Erythroblast (primary cell): ENCODE measurements around the gene OPN4.
"Not testable (repeated sequence)": the region's sequence is repeated elsewhere in the genome, so short reads cannot be mapped to it uniquely, and the experiment has no call there.

Source experiments
- DNase-seq, 2 experiments: peaks; one replicate each; lab custom pipeline; 2025; lab: John Stamatoyannopoulos, UW
- GATA1 ChIP-seq: IDR thresholded peaks from 2 replicates; pipeline ENCODE4 v1.6.1; 2011; ENCODE audit warnings: low read depth, mild to moderate bottlenecking, control low read depth, low read length, moderate library complexity
- POLR2A ChIP-seq: IDR thresholded peaks from 2 replicates; pipeline ENCODE4 v1.6.1; 2011; ENCODE audit warnings: mild to moderate bottlenecking, low read length

Gene OPN4, protein sequence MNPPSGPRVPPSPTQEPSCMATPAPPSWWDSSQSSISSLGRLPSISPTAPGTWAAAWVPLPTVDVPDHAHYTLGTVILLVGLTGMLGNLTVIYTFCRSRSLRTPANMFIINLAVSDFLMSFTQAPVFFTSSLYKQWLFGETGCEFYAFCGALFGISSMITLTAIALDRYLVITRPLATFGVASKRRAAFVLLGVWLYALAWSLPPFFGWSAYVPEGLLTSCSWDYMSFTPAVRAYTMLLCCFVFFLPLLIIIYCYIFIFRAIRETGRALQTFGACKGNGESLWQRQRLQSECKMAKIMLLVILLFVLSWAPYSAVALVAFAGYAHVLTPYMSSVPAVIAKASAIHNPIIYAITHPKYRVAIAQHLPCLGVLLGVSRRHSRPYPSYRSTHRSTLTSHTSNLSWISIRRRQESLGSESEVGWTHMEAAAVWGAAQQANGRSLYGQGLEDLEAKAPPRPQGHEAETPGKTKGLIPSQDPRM

DNA sequence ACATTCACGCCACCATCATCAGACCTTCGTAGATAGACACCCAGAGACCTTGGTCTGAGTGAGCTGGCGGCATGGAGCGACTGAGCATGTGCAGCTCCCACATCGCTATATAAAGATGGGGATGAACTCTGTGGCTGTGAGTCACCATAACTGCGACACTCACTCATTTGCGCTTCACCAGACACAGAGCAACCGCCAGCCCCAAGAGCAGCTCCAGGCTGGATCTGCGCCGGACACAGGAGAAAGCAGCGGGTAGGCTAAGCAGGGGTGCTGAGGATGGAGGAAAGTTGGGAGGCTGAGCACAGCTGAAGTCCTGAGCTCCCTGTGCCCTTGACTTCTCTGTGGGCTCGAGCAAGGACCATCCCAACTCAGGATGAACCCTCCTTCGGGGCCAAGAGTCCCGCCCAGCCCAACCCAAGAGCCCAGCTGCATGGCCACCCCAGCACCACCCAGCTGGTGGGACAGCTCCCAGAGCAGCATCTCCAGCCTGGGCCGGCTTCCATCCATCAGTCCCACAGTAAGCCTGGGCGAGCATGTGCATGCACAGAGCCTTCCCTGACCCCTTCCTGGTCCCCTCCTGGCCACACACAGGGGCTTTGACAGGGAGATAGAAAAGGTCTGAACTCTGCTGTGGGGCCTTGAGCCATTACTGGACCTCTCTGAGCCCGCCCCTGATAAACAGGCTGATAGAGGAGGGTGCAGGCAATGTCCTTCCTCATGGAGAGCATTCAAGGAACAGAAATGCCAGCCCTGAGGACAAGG lies at the start of gene OPN4:
Gene OPN4, plus strand, starts transcription at position 137 of the 762 bp plus-strand sequence. Its CDS starts 237 bp downstream, at position 374.
- TF ChIP-seq POLR2A (no peak), GATA1 (no peak)
- DNase-seq, result no peak

DNA sequence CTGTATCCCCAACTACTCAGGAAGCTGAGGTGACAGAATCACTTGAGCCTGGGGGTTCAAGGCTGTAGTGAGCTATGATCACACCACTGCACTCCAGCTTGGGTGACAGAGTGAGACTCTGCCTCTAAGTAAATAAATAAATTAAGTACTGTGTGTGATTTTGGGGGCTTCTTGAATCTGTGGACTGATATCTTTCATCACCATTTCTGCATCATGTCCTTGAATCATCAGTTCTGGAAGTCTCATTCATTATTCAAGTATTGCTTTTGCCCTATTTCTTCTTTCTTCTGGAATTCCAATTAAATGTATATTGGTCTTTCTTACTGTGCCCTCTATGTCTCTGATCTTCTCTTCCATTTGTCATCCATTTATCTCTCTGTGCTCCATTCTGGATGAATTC lies 46.7 kb upstream of the OPN4 start:
- TF ChIP-seq POLR2A (no peak), GATA1 (no peak)
- no peak for DNase-seq

DNA sequence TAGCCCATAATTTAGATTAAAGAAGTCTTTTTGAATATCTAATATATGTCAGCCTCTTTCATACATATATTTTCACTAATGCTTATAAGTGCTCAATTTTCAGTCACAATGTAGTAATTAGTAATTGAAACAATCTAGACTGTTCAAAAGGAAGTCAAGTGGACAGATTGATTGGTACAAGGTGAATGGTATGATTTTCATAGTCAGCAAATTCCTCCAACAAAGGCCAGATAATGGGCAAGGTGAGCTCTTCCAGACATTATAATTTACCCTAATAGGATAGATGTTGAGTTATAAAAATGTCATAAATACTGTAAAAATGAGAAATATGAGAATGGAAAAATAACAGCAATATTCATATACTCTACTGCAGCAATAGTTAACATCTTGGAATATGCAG lies 44.4 kb upstream of the OPN4 start:
- TF ChIP-seq POLR2A (no peak), GATA1 (no peak)
- no peak for DNase-seq

DNA sequence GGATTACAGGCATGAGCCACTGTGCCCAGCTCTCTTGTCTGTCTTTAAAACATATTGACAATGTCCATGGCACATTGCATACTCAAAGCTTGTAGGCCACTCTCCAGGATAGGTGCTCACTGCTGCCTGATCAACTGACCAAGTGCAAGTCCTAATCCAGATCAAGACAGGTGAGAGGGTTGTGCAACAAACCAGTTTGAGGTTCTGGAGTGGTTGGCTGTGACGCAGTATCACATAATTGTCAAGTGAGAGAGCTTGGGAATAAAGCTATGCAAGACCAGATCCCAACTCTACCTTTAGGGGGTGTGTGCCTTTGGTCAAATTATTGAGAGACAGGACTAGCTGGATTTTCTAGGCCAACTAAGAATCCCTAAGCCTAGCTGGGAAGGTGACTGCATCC lies 43.0 kb upstream of the OPN4 start:
- TF ChIP-seq POLR2A (no peak), GATA1 (no peak)
- no peak for DNase-seq

DNA sequence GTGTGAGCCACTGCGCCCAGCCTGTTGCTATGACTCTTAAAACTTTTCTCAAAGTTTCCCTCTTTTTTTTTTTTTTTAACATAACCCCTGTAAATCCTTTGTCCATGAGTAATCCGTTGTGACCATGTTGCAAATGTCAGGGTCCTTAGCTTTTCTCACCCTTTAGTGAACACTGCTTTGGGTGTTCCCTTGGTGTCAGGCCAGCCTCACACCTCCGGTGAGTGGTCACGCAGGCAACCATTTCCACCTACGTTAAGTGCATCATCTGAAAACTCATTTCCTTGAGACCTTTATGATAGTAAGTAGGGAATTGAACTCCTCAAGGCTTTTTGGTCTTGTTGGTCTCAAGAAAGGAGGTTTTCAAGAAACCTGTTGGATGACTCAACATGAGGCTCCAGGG lies 41.3 kb upstream of the OPN4 start:
- DNase-seq, result no peak
- no peak for TF ChIP-seq GATA1
- no peak for TF ChIP-seq POLR2A

DNA sequence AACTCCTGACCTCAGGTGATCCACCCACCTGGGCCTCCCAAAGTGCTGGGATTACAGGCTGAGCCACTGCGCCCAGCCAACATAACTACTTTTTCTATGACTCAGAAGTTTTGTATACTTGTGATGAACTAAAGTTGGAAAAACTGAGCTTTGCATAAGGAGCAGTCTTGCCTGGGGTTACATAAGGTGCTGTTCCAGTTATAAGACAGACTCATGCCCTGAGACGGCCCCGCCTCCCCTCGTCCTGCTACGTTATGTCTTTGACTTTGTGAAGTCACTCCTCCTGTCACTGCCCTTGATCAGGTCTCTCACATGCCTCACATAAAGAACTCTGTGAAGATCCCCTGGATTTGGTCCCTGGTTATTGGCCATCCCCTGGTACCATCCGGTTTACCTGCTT lies 40.4 kb upstream of the OPN4 start:
- TF ChIP-seq GATA1, result no peak
- no peak for TF ChIP-seq POLR2A
- no peak for DNase-seq

DNA sequence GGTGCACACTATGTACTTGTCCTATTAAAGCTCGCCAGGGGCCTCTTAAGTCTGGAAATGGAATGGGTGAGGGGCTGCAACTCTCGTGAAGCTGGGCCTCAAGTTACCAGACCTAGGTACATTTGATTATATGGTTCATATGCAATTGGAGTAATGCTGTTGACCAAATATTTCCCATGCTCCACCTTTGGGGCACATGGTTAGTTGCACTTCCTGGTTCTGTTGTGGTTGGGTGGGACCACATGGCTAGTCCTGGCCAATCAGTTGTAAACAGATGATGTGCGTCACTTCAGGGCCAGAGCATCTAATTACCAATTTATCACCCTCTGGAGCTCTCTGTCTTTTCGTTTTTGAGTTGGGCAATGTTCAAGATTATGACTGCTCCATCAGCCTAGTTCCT lies 39.5 kb upstream of the OPN4 start:
- TF ChIP-seq GATA1 (no peak), POLR2A (no peak)
- peak; percentile 4 for DNase-seq

DNA sequence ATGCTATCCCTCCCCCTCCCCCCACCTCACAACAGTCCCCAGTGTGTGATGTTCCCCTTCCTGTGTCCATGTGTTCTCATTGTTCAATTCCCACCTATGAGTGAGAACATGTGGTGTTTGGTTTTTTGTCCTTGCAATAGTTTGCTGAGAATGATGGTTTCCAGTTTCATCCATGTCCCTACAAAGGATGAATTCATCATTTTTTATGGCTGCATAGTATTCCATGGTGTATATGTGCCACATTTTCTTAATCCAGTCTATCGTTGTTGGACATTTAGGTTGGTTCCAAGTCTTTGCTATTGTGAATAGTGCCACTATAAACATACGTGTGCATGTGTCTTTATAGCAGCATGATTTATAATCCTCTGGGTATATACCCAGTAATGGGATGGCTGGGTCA lies 37.1 kb upstream of the OPN4 start:
- DNase-seq, result not testable (repeated sequence)

DNA sequence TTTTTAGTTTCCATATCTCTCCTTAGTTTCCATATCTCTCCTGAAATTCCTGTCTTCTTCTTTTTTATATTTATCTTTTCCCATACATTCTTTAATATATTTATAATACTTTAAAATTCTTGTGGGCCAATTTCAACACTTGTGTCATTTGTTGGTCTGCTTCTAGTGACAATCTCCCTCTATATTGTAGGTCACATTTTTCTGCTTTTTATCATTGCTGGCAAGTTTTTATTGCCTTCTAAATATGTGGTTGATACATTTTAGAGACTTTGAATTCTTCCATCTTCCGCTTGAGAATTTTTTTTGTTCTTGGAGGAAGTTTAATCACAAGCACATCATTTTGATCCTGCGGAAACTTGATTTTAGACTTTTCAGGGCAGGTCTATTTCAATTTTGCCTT lies 26.0 kb upstream of the OPN4 start:
- no peak for TF ChIP-seq POLR2A
- no peak for TF ChIP-seq GATA1
- DNase-seq, result no peak

DNA sequence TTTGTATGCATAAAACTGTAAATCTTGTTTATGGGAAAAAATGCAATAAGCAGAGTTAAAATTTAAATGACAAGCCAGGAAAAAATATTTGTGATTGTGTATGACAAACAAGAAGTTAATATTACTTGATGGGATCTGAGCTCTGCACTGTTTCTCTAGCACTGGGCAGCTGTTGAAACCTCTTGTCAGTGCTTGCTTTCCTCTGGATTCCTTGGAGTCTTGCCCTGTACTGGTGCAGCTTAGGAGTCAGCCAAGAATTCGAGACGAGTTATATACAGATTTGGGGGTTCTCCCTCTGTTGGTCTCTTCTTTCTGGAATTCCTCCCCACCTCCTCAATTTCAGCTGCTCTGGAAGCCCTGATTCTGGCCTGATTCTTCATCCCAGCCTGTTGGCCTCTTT lies 24.3 kb upstream of the OPN4 start:
- TF ChIP-seq POLR2A, result no peak
- TF ChIP-seq GATA1, result no peak
- DNase-seq, result no peak

DNA sequence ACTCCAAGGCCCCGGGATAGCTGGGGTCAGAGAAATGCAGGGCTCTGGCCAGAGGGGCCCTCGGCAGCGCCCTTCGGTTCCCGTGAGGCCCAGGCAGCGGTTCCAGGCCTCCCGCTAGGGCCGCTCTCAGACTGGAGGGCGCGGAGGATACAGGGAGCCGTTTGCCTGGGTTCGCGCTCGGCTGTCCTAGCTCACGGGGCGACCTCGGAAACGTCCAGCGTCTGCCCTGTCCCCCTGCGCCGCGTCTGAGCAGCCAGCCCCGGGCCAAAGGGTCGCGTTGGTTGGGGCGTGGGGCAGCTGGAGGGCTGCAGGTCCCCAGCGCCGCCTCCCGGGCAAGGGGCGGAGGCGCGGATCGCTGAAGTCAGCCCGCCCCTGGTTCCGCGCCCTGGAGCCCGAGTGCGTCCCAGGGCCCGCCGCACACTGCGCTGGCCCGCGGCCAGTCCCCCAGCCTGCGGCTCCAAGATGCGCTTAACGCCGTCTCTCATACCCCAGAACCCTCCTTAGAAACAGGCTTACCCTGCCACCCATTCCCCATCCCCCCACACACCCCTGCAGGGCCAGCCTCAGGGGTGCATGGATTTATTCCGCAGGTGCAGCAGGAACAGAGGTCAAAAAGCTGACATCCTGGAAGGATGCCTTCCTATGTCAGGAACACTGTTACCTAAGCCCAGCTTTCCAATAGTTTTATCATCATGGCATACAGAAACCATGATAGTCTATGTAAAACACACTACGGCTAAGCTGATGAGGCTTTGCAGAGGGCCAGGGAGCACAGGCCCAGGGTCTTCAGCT lies 22.1 kb upstream of the OPN4 start:
- peak; percentile 34 to 47 for DNase-seq
- TF ChIP-seq POLR2A (no peak), GATA1 (no peak)

DNA sequence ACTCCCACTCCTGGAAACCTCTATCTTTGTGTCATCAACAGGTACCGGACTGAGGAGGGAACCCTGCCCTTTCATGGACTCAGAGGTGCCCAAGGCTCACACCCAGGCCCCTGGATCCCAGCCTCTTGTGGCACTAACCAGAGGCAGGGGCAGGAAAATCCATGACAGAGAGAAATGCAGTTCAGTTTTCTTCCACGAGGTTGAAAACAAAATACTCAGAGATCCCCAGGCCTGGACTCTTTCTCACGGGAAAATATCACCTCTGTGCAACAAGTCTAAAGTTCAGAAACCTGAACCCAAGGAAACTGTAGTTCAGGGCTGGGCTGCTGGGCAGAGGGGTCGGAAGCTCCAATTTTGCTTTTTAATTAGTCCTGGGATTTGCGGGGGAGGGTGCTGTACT lies 21.4 kb upstream of the OPN4 start:
- TF ChIP-seq GATA1 (no peak), POLR2A (no peak)
- DNase-seq, result no peak

DNA sequence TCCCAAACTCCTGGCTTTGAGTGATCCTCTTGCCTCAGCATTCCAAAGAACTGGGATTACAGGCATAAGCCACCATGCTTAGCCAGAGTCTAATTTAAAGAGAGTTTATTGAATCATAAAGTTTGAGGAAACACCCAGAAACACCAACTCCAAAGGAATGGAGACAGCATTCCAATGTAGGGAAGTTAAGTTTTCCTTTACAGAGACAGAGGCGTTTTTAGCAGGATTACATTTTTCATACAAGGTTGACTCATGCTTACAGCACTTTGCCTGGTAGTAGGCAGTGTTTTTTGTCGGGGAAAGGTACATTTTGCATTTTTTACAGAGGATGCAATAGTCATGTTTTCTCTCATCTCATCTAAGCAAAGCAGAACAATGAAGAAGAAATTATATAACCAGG lies 18.9 kb upstream of the OPN4 start:
- TF ChIP-seq GATA1 (no peak), POLR2A (no peak)
- no peak for DNase-seq

DNA sequence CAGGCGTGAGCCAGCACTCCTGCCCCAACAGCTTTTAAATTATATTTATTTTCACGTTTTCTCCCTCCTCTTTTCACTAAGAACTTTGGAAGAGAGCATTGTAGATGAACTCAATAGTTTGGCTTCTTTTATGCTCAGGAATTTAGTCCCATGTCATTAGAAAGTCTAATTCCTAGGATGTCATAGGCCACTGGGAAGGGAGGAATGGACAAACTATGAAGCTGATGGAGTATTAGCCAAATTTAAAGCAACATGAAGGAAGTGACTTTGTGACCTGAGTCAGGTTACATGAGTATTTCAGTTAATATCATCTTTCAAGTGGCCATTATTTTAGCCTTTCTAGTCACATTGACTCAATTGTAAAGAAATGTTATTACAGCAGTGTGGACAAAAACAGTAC lies 18.0 kb upstream of the OPN4 start:
- TF ChIP-seq POLR2A (no peak), GATA1 (no peak)

More for the DNA sequence above, 18.0 kb upstream of the OPN4 start:
- DNase-seq, result no peak
